GM23338 (cell line): ENCODE results near the gene COX6B2. TPM values are rescaled to one million over a fixed set of nuclear protein-coding genes. Genes with fewer than 3 reads are reported as not detected.

Experiments
- ATAC-seq: fragments of 200-7000 bp; cut with Tn5 transposase; 3 replicates; pipeline ENCODE4 v1.9.1; 2020
- DNase-seq: peaks from one replicate; pipeline ENCODE4 v3.0.0-alpha.2; 2015; ENCODE audit warnings: low spot score
- H2AFZ ChIP-seq: fragments of 200-600 bp; sonication (generic); 2 replicates; pipeline ENCODE4 v1.8.0; 2016; ENCODE audit warnings: antibody characterized with exemption, mild to moderate bottlenecking, moderate library complexity
- H3F3A ChIP-seq: fragments of 200-600 bp; sonication (generic); replicated peaks from 2 replicates; pipeline ENCODE4 v1.8.0; 2017; ENCODE audit warnings: antibody characterized with exemption, mixed run types, low read depth
- H3K27ac ChIP-seq: fragments of 200-600 bp; sonication (generic); 2 replicates; pipeline ENCODE4 v1.6.1; 2016; ENCODE audit warnings: low read depth
- H3K27me3 ChIP-seq: fragments of 200-600 bp; sonication (generic); 2 replicates; pipeline ENCODE4 v1.8.0; 2016; ENCODE audit warnings: mild to moderate bottlenecking, mixed run types, moderate library complexity; ENCODE audit not compliant: insufficient read depth
- H3K36me3 ChIP-seq: fragments of 200-600 bp; sonication (generic); 2 replicates; pipeline ENCODE4 v1.8.0; 2016; ENCODE audit warnings: mild to moderate bottlenecking; ENCODE audit not compliant: insufficient read depth
- H3K4me1 ChIP-seq: fragments of 200-600 bp; sonication (generic); 2 replicates; pipeline ENCODE4 v1.8.0; 2016; ENCODE audit warnings: mild to moderate bottlenecking, moderate library complexity; ENCODE audit not compliant: insufficient read depth
- H3K4me2 ChIP-seq: fragments of 200-600 bp; sonication (generic); 2 replicates; pipeline ENCODE4 v1.7.1; 2017; ENCODE audit warnings: mixed run types
- H3K4me3 ChIP-seq: fragments of 200-600 bp; sonication (generic); 2 replicates; pipeline ENCODE4 v1.6.1; 2016; ENCODE audit warnings: mixed run types
- H3K79me2 ChIP-seq: fragments of 200-600 bp; sonication (generic); replicated peaks from 2 replicates; pipeline ENCODE4 v1.8.0; 2017; ENCODE audit warnings: mild to moderate bottlenecking; ENCODE audit not compliant: insufficient read depth
- H3K9me2 ChIP-seq: fragments of 200-600 bp; sonication (generic); 2 replicates; pipeline ENCODE4 v1.8.0; 2017; ENCODE audit not compliant: insufficient read depth
- H4K20me1 ChIP-seq: fragments of 200-600 bp; sonication (generic); replicated peaks from 2 replicates; pipeline ENCODE4 v1.8.0; 2017; ENCODE audit warnings: mild to moderate bottlenecking; ENCODE audit not compliant: insufficient read depth
- H3K27ac Mint-ChIP-seq: 2 replicates; pipeline ENCODE4 v1.8.0; 2020; ENCODE audit warnings: inconsistent platforms, mild to moderate bottlenecking, moderate library complexity, mixed read lengths
- H3K27me3 Mint-ChIP-seq: 3 replicates; pipeline ENCODE4 v1.8.0; 2022; ENCODE audit warnings: low read depth, mild to moderate bottlenecking, moderate library complexity, mixed read lengths, inconsistent platforms; ENCODE audit not compliant: insufficient read depth, poor library complexity
- H3K36me3 Mint-ChIP-seq: 3 replicates; pipeline ENCODE4 v1.8.0; 2021; ENCODE audit warnings: low read depth, mild to moderate bottlenecking, inconsistent platforms, moderate library complexity, mixed read lengths
- H3K4me1 Mint-ChIP-seq: 3 replicates; pipeline ENCODE4 v1.8.0; 2020; ENCODE audit warnings: mild to moderate bottlenecking, inconsistent platforms, mixed read lengths
- H3K4me3 Mint-ChIP-seq: 3 replicates; pipeline ENCODE4 v1.8.0; 2021; ENCODE audit warnings: moderate library complexity, mild to moderate bottlenecking, inconsistent platforms, mixed read lengths
- H3K9me3 Mint-ChIP-seq: 3 replicates; pipeline ENCODE4 v1.8.0; 2020; ENCODE audit warnings: moderate library complexity, mild to moderate bottlenecking, inconsistent platforms, mixed read lengths
- CREB1 ChIP-seq: fragments of 250-450 bp; sonication (Bioruptor Pico); IDR thresholded peaks from 2 replicates; pipeline ENCODE4 v1.5.0; 2020; ENCODE audit warnings: low read depth, mild to moderate bottlenecking, moderate library complexity
- CTCF ChIP-seq, 2 experiments: fragments of 200-600 bp in 1 of 2; sonication (generic) in 1 of 2; conservative IDR thresholded peaks; 2 replicates each; pipeline versions ENCODE4 v1.5.1 to v1.6.1; 2016 to 2017; ENCODE audit warnings: antibody characterized with exemption in 2 of 2, low read depth in 2 of 2, mild to moderate bottlenecking in 2 of 2, moderate library complexity in 1 of 2
- ETS1 ChIP-seq: IDR thresholded peaks from 2 replicates; pipeline ENCODE4 v1.6.1; 2016; ENCODE audit warnings: antibody characterized with exemption
- EZH2 ChIP-seq: fragments of 200-600 bp; sonication (generic); IDR thresholded peaks from one replicate; pipeline ENCODE4 v1.8.0; 2017; ENCODE audit warnings: antibody characterized with exemption, mild to moderate bottlenecking, low read depth; ENCODE audit not compliant: unreplicated experiment
- EZH2phosphoT487 ChIP-seq: fragments of 200-600 bp; sonication (generic); IDR thresholded peaks from one replicate; pipeline ENCODE4 v1.8.1; 2018; ENCODE audit warnings: antibody characterized with exemption; ENCODE audit not compliant: unreplicated experiment
- JUNB ChIP-seq: IDR thresholded peaks from one replicate; pipeline ENCODE4 v1.6.1; 2016; ENCODE audit warnings: antibody characterized with exemption; ENCODE audit not compliant: unreplicated experiment
- NANOG ChIP-seq: IDR thresholded peaks from 2 replicates; pipeline ENCODE4 v1.6.1; 2016; ENCODE audit warnings: antibody characterized with exemption, borderline replicate concordance
- REST ChIP-seq: IDR thresholded peaks from one replicate; pipeline ENCODE4 v1.6.1; 2018; ENCODE audit warnings: antibody characterized with exemption; ENCODE audit not compliant: unreplicated experiment
- ZNF331 ChIP-seq: fragments of 250-450 bp; sonication (Bioruptor Pico); IDR thresholded peaks from 2 replicates; pipeline ENCODE4 v1.5.0; 2020; ENCODE audit warnings: low read depth, mild to moderate bottlenecking, moderate library complexity
- ZNF462 ChIP-seq: fragments of 250-450 bp; sonication (Bioruptor Pico); IDR thresholded peaks from 2 replicates; pipeline ENCODE4 v1.5.0; 2020; ENCODE audit warnings: mild to moderate bottlenecking, moderate library complexity
- polyA plus RNA-seq: library from polyadenylated mRNA; unstranded; fragments of >200 nt; fragmentation: Nextera tagmentation; extraction: Ambion mirVana; gene quantifications from 2 replicates; pipeline ENCODE4 v1.2.1, GENCODE V29; 2016
- total RNA-seq: library from RNA; depleted of rRNA; stranded (reverse); fragments of >200 nt; shearing (Covaris generic); gene quantifications from 2 replicates; pipeline ENCODE4 v1.2.3, GENCODE V29; 2014

COX6B2 gene
- total and polyA plus RNA-seq, 2 experiments from 2014 or later = 2.7 to 5.3 TPM

- no peak overlapping the region for H3K4me2 ChIP-seq
- TF ChIP-seq ETS1 (no peak), CTCF (conservative IDR thresholded peaks at IDR 0.05; ENCODE audit: low read depth in 2 of 2) (no peak), ZNF331 (CRISPR knock-in tag) (no peak), EZH2phosphoT487 (no peak), CREB1 (CRISPR knock-in tag) (no peak), JUNB (no peak), REST (no peak), ZNF462 (CRISPR knock-in tag) (no peak), NANOG (no peak), EZH2 (no peak)
- H3K4me3 ChIP-seq = no peak overlapping the region
- ATAC-seq = no peak
- peaks cover 4% of the 10 kb centered on the region for H3K36me3 ChIP-seq
- Mint-ChIP-seq H3K4me1 (peaks cover 6% of the 10 kb centered on the region), H3K36me3 (peaks cover 22% of the 10 kb centered on the region), H3K27ac (no peak overlapping the region), H3K4me3 (no peak overlapping the region), H3K27me3 (peaks cover 9% of the 10 kb centered on the region), H3K9me3 (no peaks in the 10 kb centered on the region; the same call in 2 of the 3 replicates)
- DNase-seq = no peak
- no peak overlapping the region for H2AFZ ChIP-seq
- no peaks in the 10 kb centered on the region for H3K9me2 ChIP-seq
- H3K4me1 ChIP-seq = peaks cover 5% of the 10 kb centered on the region; the same call in 1 of the 2 replicates
- no peak overlapping the region for H3K27ac ChIP-seq
- H4K20me1 ChIP-seq = no peaks in the 10 kb centered on the region; the same call in 1 of the 2 replicates
- H3K79me2 ChIP-seq = no peaks in the 10 kb centered on the region
- no peaks in the 10 kb centered on the region; the same call in 1 of the 2 replicates for H3F3A ChIP-seq
- no peaks in the 10 kb centered on the region for H3K27me3 ChIP-seq
Observed at GRCh38 chr19:55311797-55312196, 42.7 kb downstream of the COX6B2 start.
